GM12892 (cell line): ENCODE data around the gene GALM.

Experiments used
- POLR2A ChIP-seq: IDR thresholded peaks from 2 replicates; pipeline ENCODE4 v1.6.1; 2011; ENCODE audit warnings: low read depth, low read length, control low read depth
- TAF1 ChIP-seq: IDR thresholded peaks from 2 replicates; pipeline ENCODE4 v1.6.1; 2011; ENCODE audit warnings: low read depth, mild to moderate bottlenecking, control low read depth, low read length, borderline replicate concordance

DNA sequence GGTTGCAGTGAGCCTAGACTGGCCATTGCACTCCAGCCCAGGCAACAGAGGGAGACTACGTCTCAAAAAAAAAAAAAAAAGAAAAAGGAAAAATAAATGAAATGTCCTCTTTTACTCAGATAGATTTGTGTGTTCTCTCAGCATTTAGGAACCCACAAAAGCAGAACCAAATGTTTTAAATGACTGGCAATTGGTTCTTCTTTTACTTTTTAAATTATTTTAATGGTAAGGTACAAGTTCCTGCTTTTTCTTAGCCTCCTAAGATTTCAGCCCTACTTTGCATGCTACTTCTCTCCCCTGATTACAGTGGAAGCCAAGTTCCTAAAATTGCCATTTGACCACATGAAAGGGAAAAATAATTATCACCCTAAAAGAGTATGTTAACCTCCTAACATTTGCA lies 61.7 kb downstream of the GALM start:
- TF ChIP-seq TAF1 (no peak), POLR2A (no peak)
